Kidney (tissue), 14 donors: ENCODE measurements around the gene TSC22D1. TPM values are rescaled to one million over a fixed set of nuclear protein-coding genes. Genes with fewer than 3 reads are reported as not detected.
A peak's percentile ranks its signal among the peaks of the same experiment; 100 is the strongest.

Source experiments
- DNase-seq, 5 donors: peaks; one replicate each; pipeline ENCODE4 v3.0.0-alpha.2; 2013 to 2020
- FAIRE-seq: peaks from 2 replicates; lab custom pipeline; 2012; peaks lifted over from hg19 to GRCh38; lab: Jason Lieb, UNC
- H3K27ac ChIP-seq, 2 donors: one replicate each; pipeline ENCODE4 v1.7.0; 2013; ENCODE audit warnings: low read depth in 2 of 2, low read length in 2 of 2, inconsistent platforms in 1 of 2
- H3K27me3 ChIP-seq: one replicate; pipeline ENCODE4 v1.7.1; 2013; ENCODE audit warnings: low read length, inconsistent platforms; ENCODE audit not compliant: control insufficient read depth, insufficient read depth
- H3K36me3 ChIP-seq, 3 donors: one replicate each; pipeline versions ENCODE4 v1.7.0 to v1.7.1; 2013; ENCODE audit warnings: low read length in 3 of 3, control low read depth in 1 of 3, inconsistent platforms in 1 of 3; ENCODE audit not compliant: insufficient read depth in 3 of 3, control insufficient read depth in 2 of 3
- H3K4me1 ChIP-seq, 3 donors: one replicate each; pipeline versions ENCODE4 v1.7.0 to v1.7.1; 2013; ENCODE audit warnings: low read length in 3 of 3, inconsistent platforms in 1 of 3, low read depth in 1 of 3; ENCODE audit not compliant: control insufficient read depth in 2 of 3, insufficient read depth in 2 of 3
- H3K4me3 ChIP-seq, 3 donors: one replicate each; pipeline versions ENCODE4 v1.7.0 to v1.8.1; 2013; ENCODE audit warnings: low read length in 3 of 3, control low read depth in 1 of 3, inconsistent platforms in 1 of 3
- H3K9ac ChIP-seq, 3 donors: one replicate each; pipeline versions ENCODE4 v1.7.0 to v1.7.1; 2013; ENCODE audit warnings: low read length in 3 of 3, control low read depth in 1 of 3, inconsistent platforms in 1 of 3
- H3K9me3 ChIP-seq, 3 donors: one replicate each; pipeline versions ENCODE4 v1.7.0 to v1.7.1; 2013; ENCODE audit warnings: low read length in 3 of 3, control low read depth in 1 of 3, inconsistent platforms in 1 of 3; ENCODE audit not compliant: control insufficient read depth in 2 of 3, insufficient read depth in 1 of 3
- intact Hi-C: fragments of 100-400 bp; cut with DNase I; formaldehyde crosslinking; loops from one replicate; pipeline ENCODE4 v1.11.1; 2022
- polyA plus RNA-seq: library from polyadenylated mRNA; stranded (reverse); fragments of 350-450 nt; fragmentation: Illumina TruSeq; extraction: RNeasy Lipid Tissue Mini Kit (QIAGEN cat#74804); gene quantifications from one replicate; pipeline ENCODE4 v1.2.3, GENCODE V29; 2014; ENCODE audit warnings: low read depth, low replicate concordance; ENCODE audit not compliant: insufficient read depth
- total RNA-seq: library from RNA; stranded (reverse); fragmentation: NEBNext Ultra II Directional; extraction: Animal tissue kit (Norgen Biotek cat#: 25700); gene quantifications from one replicate; pipeline ENCODE4 v1.2.1, GENCODE V29; 2021
- TF ChIP-seq, protein P1 (sequence below): IDR thresholded peaks from 3 replicates; pipeline ENCODE4 v1.5.1; 2012; ENCODE audit warnings: mild to moderate bottlenecking, moderate library complexity, borderline replicate concordance; ENCODE audit not compliant: insufficient read depth; ENCODE audit errors: extremely low read depth
- donor health status: control.
- donor health status: control.
- donor health status: control.
- donor health status: control.
- donor health status: control.
- donor health status: DM: yes; HTN: yes; CAD: no.
- donor health status: Normal renal cell carcinoma (clear cell type).

Gene TSC22D1
- total and polyA plus RNA-seq, 2 donors from 2014 or later: 163 to 349 TPM

DNA sequence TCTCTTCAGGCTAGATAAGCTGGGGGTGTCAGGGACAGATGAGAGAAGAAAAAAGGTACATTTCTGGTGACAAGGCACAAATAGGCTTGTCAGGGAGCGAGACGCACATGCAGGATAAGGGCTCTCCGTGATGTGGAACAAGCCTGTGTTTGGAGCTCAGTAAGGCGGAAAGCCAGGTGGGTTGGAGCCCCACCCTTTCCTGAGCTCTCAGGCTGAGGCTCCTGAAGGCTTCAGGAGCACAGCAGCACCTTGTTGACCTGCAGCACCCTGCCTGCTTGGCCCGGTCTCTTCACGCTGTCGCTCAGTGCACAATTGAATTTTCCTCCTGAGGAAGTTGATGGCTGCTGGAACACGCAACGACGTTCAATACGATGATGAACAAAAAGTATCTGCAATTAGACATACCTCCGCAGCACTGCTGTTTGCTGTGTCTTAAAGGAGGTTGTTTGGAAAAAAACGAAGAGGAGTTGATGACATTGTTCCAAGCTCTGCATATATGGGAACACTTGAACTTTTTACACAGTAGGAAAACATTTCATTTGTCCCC, 173.2 kb downstream of the TSC22D1 start:
- Histone ChIP-seq H3K9ac (no peak overlapping the region), H3K27me3 (no peaks in the 10 kb centered on the region), H3K4me3 (no peak overlapping the region), H3K4me1 (peaks cover 0 to 3% (median 0%) of the 10 kb centered on the region in 3 donors), H3K36me3 (no peaks in the 10 kb centered on the region), H3K9me3 (no peaks in the 10 kb centered on the region), H3K27ac (no peak overlapping the region)
- TF ChIP-seq, protein P1, sequence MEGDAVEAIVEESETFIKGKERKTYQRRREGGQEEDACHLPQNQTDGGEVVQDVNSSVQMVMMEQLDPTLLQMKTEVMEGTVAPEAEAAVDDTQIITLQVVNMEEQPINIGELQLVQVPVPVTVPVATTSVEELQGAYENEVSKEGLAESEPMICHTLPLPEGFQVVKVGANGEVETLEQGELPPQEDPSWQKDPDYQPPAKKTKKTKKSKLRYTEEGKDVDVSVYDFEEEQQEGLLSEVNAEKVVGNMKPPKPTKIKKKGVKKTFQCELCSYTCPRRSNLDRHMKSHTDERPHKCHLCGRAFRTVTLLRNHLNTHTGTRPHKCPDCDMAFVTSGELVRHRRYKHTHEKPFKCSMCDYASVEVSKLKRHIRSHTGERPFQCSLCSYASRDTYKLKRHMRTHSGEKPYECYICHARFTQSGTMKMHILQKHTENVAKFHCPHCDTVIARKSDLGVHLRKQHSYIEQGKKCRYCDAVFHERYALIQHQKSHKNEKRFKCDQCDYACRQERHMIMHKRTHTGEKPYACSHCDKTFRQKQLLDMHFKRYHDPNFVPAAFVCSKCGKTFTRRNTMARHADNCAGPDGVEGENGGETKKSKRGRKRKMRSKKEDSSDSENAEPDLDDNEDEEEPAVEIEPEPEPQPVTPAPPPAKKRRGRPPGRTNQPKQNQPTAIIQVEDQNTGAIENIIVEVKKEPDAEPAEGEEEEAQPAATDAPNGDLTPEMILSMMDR: no peak
- FAIRE-seq (no peak), DNase-seq (peak in 4 of 5 donors; percentile 43 to 64 (median 58))
- intact Hi-C loops: no loop called here

DNA sequence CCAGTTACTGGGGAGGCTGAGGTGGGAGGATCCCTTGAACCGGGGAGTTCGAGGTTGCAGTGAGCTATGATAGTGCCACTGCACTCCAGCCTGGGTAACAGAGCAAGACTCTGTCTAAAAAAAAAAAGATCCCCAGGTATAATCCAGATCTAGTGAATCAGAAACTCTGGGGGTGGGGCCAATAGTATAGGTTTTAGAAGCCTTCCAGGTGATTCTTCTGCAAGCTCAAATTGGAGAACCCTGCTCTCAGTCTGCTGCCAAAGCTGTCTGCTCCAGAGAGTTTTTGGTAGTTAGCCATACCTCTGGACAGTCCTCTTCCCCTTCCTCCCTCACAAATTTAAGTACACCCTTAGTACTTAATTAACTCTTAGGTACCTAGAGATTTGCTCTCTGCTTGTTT, 174.6 kb downstream of the TSC22D1 start:
- TF ChIP-seq, protein P1: no peak
- intact Hi-C loops: no loop called here
- FAIRE-seq: no peak
- Histone ChIP-seq H3K9ac (no peak overlapping the region), H3K36me3 (no peaks in the 10 kb centered on the region), H3K4me1 (peaks cover 2 to 5% (median 3%) of the 10 kb centered on the region in 3 donors), H3K27me3 (no peaks in the 10 kb centered on the region), H3K9me3 (no peaks in the 10 kb centered on the region), H3K27ac (no peak overlapping the region), H3K4me3 (no peak overlapping the region)
- DNase-seq: no peak

- H3K4me1 ChIP-seq: peaks cover 3 to 5% (median 4%) of the 10 kb centered on the region in 3 donors
- no peak overlapping the region for H3K27ac ChIP-seq
- no peak overlapping the region for H3K4me3 ChIP-seq
- H3K36me3 ChIP-seq: no peaks in the 10 kb centered on the region
- no peak overlapping the region for H3K9ac ChIP-seq
- DNase-seq (no peak), FAIRE-seq (no peak)
- no peaks in the 10 kb centered on the region for H3K27me3 ChIP-seq
- H3K9me3 ChIP-seq: no peaks in the 10 kb centered on the region
- TF ChIP-seq, protein P1: no peak
- intact Hi-C loops: no loop called here
These were observed 175.4 kb downstream of the TSC22D1 start for GRCh38 chr13:44400736-44401135.

DNA sequence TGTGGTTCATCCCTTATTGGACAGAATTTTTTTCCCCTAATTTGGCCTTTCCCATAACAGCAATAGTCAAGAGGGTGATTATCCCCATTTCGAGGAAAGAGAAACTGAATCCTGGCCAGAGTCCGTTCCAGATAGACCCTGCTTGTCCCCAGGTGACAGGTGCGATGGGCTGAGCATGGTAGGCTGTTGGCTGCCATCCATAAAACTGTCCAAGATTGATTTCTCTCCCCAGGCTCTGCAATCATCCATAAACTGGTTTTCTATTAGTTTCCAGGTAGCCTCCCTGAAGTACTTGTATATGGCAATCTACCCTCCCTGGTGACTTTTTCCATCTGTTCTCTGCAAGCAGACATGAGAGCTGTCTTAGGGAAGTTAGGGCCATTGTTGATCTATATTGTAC, 177.1 kb downstream of the TSC22D1 start:
- Histone ChIP-seq H3K4me1 (peaks cover 3 to 9% (median 4%) of the 10 kb centered on the region in 3 donors), H3K27ac (no peak overlapping the region), H3K27me3 (no peaks in the 10 kb centered on the region), H3K4me3 (no peak overlapping the region), H3K9ac (no peak overlapping the region), H3K36me3 (no peaks in the 10 kb centered on the region), H3K9me3 (no peaks in the 10 kb centered on the region)
- FAIRE-seq: no peak
- intact Hi-C loops: no loop called here
- no peak for DNase-seq
- TF ChIP-seq, protein P1: no peak
